ENCODE results near the gene PON2.

PON2 gene

GRCh38 chr7:95367606-95368005 is 67.2 kb downstream of the PON2 start:
- Histone ChIP-seq H3K4me1 (ENCODE audit: control insufficient read depth, insufficient read depth, low read length) (no peaks in the 10 kb centered on the region), H3K4me2 (ENCODE audit: low read length) (no peak overlapping the region), H3K4me3 (ENCODE audit: low read length) (no peak overlapping the region), H3K27me3 (ENCODE audit: control insufficient read depth, insufficient read depth, low read length) (no peaks in the 10 kb centered on the region), H3K9ac (ENCODE audit: low read depth, low read length) (no peak overlapping the region), H3K9me3 (replicated peaks; ENCODE audit: low read length) (no peaks in the 10 kb centered on the region), H3K36me3 (ENCODE audit: insufficient read depth, low read length) (no peaks in the 10 kb centered on the region)

- Histone ChIP-seq H3K4me3 (ENCODE audit: low read length) (no peak overlapping the region), H3K9ac (ENCODE audit: low read depth, low read length) (no peak overlapping the region), H3K9me3 (replicated peaks; ENCODE audit: low read length) (no peaks in the 10 kb centered on the region), H3K27me3 (ENCODE audit: control insufficient read depth, insufficient read depth, low read length) (no peaks in the 10 kb centered on the region), H3K4me2 (ENCODE audit: low read length) (no peak overlapping the region), H3K36me3 (ENCODE audit: insufficient read depth, low read length) (no peaks in the 10 kb centered on the region), H3K4me1 (ENCODE audit: control insufficient read depth, insufficient read depth, low read length) (no peaks in the 10 kb centered on the region)
Observed at GRCh38 chr7:95365151-95365550, 69.7 kb downstream of the PON2 start.

- H3K9me3 ChIP-seq (replicated peaks; ENCODE audit: low read length): no peaks in the 10 kb centered on the region
- H3K4me1 ChIP-seq (ENCODE audit: control insufficient read depth, insufficient read depth, low read length): no peaks in the 10 kb centered on the region
- H3K36me3 ChIP-seq (ENCODE audit: insufficient read depth, low read length): no peaks in the 10 kb centered on the region
- H3K4me2 ChIP-seq (ENCODE audit: low read length): no peak overlapping the region
- no peaks in the 10 kb centered on the region for H3K27me3 ChIP-seq (ENCODE audit: control insufficient read depth, insufficient read depth, low read length)
- H3K9ac ChIP-seq (ENCODE audit: low read depth, low read length): no peak overlapping the region
- no peak overlapping the region for H3K4me3 ChIP-seq (ENCODE audit: low read length)
Observed at GRCh38 chr7:95357623-95358022, 77.2 kb downstream of the PON2 start.
